SK-N-SH (cell line): Measurements from ENCODE around the gene RBBP8NL. TPM values are rescaled to one million over a fixed set of nuclear protein-coding genes. Genes with fewer than 3 reads are reported as not detected.

ENCODE experiments used
- CTCF ChIA-PET: fragments of 300-600, 350-600 bp; formaldehyde crosslinking; extraction: SDS; loops from one replicate; lab custom pipeline; 2021; lab: Yijun Ruan, JAX
- POLR2A ChIA-PET: fragments of 350-600 bp; sonication (Branson Sonifier 250); formaldehyde crosslinking; extraction: SDS; loops from one replicate; lab custom pipeline; 2020; ENCODE audit warnings: antibody characterized with exemption, inconsistent platforms; lab: Yijun Ruan, JAX
- DNase-seq: peaks from one replicate; pipeline ENCODE4 v3.0.0; 2012
- H2AFZ ChIP-seq: fragments of 200-600 bp; sonication (generic); 2 replicates; pipeline ENCODE4 v1.8.1; 2016; ENCODE audit warnings: antibody characterized with exemption, mild to moderate bottlenecking, low read depth
- H3F3A ChIP-seq: fragments of 200-600 bp; sonication (generic); replicated peaks from 2 replicates; pipeline ENCODE3; 2016; ENCODE audit warnings: antibody characterized with exemption, mild to moderate bottlenecking; ENCODE audit not compliant: insufficient read depth
- H3K27ac ChIP-seq, 2 experiments: fragments of 200-500 bp in 1 of 2; fragments of 200-600 bp in 1 of 2; sonication (Bioruptor generic) in 1 of 2; sonication (generic), shearing (Covaris generic) in 1 of 2; 2 replicates each; pipeline versions ENCODE4 v1.5.1 to v1.6.1; 2014 to 2016; ENCODE audit warnings: low read depth in 2 of 2, inconsistent platforms in 1 of 2, low read length in 1 of 2, mild to moderate bottlenecking in 1 of 2, mixed read lengths in 1 of 2
- H3K27me3 ChIP-seq: fragments of 200-600 bp; sonication (generic), shearing (Covaris generic); 2 replicates; pipeline ENCODE4 v1.6.1; 2016; ENCODE audit warnings: mixed run types; ENCODE audit not compliant: insufficient read depth
- H3K36me3 ChIP-seq, 2 experiments: fragments of 200-500 bp in 1 of 2; fragments of 200-600 bp in 1 of 2; sonication (Bioruptor generic) in 1 of 2; sonication (generic) in 1 of 2; replicated peaks in 1 of 2; 2 replicates each; pipeline versions ENCODE3 to v1.5.1; 2014 to 2016; ENCODE audit warnings: low read length in 1 of 2, mild to moderate bottlenecking in 1 of 2; ENCODE audit not compliant: insufficient read depth in 2 of 2, control insufficient read depth in 1 of 2
- H3K4me1 ChIP-seq, 2 experiments: fragments of 200-500 bp in 1 of 2; fragments of 200-600 bp in 1 of 2; sonication (Bioruptor generic) in 1 of 2; sonication (generic), shearing (Covaris generic) in 1 of 2; 2 replicates each; pipeline versions ENCODE4 v1.5.1 to v1.6.1; 2014 to 2016; ENCODE audit warnings: low read depth in 1 of 2, low read length in 1 of 2, mixed run types in 1 of 2; ENCODE audit not compliant: insufficient read depth in 2 of 2, control insufficient read depth in 1 of 2
- H3K4me2 ChIP-seq: fragments of 200-600 bp; sonication (generic), shearing (Covaris generic); 2 replicates; pipeline ENCODE4 v1.6.1; 2017; ENCODE audit warnings: mixed run types
- H3K4me3 ChIP-seq, 2 experiments: fragments of 200-500 bp in 1 of 2; fragments of 200-600 bp in 1 of 2; sonication (Bioruptor generic) in 1 of 2; sonication (generic), shearing (Covaris generic) in 1 of 2; 2 replicates each; pipeline versions ENCODE4 v1.5.1 to v1.8.1; 2014 to 2016; ENCODE audit warnings: low read depth in 2 of 2, inconsistent platforms in 1 of 2, low read length in 1 of 2, mild to moderate bottlenecking in 1 of 2, mixed read lengths in 1 of 2, moderate library complexity in 1 of 2
- H3K79me2 ChIP-seq: fragments of 200-600 bp; sonication (generic); 2 replicates; pipeline ENCODE4 v1.8.1; 2017; ENCODE audit warnings: mild to moderate bottlenecking; ENCODE audit not compliant: insufficient read depth
- H3K9ac ChIP-seq: fragments of 200-600 bp; sonication (generic); 2 replicates; pipeline ENCODE4 v1.6.1; 2017; ENCODE audit warnings: mixed run types
- H3K9me2 ChIP-seq: fragments of 200-600 bp; sonication (generic); 2 replicates; pipeline ENCODE4 v1.6.1; 2017; ENCODE audit warnings: mixed run types
- H3K9me3 ChIP-seq: fragments of 200-600 bp; sonication (generic); 2 replicates; pipeline ENCODE4 v1.6.1; 2017; ENCODE audit warnings: mixed run types, mild to moderate bottlenecking, moderate library complexity
- H4K20me1 ChIP-seq: fragments of 200-600 bp; sonication (generic); 2 replicates; pipeline ENCODE4 v1.6.1; 2017; ENCODE audit warnings: mild to moderate bottlenecking, mixed run types; ENCODE audit not compliant: insufficient read depth
- CHD2 ChIP-seq: fragments of 150-350 bp; IDR thresholded peaks from 2 replicates; pipeline ENCODE4 v1.6.1; 2018; ENCODE audit warnings: low read length; ENCODE audit not compliant: partially characterized antibody
- EP300 ChIP-seq, 2 experiments: IDR thresholded peaks; 2 replicates each; pipeline versions ENCODE4 v1.4.0 to v1.6.1; 2012; ENCODE audit warnings: borderline replicate concordance in 1 of 2, low read depth in 1 of 2, low read length in 1 of 2
- FOXM1 ChIP-seq: IDR thresholded peaks from 2 replicates; pipeline ENCODE4 v1.4.0; 2012; ENCODE audit warnings: low read depth, mild to moderate bottlenecking
- JUND ChIP-seq: IDR thresholded peaks from 2 replicates; pipeline ENCODE4 v1.4.0; 2012
- MXI1 ChIP-seq: IDR thresholded peaks from 2 replicates; pipeline ENCODE4 v1.6.1; 2012; ENCODE audit warnings: mild to moderate bottlenecking, low read depth, low read length, improper control_type of control experiment
- NRF1 ChIP-seq: IDR thresholded peaks from 2 replicates; pipeline ENCODE4 v1.6.1; 2012; ENCODE audit warnings: low read depth, mild to moderate bottlenecking, low read length
- POLR2AphosphoS5 ChIP-seq: IDR thresholded peaks from 2 replicates; pipeline ENCODE4 v1.6.1; 2012; ENCODE audit warnings: low read depth, low read length
- RCOR1 ChIP-seq: fragments of 150-350 bp; IDR thresholded peaks from 2 replicates; pipeline ENCODE4 v1.6.1; 2017; ENCODE audit warnings: antibody characterized with exemption, low read length
- RXRA ChIP-seq: IDR thresholded peaks from 2 replicates; pipeline ENCODE4 v1.4.0; 2012; ENCODE audit warnings: low read depth, mild to moderate bottlenecking, borderline replicate concordance
- SMC3 ChIP-seq: IDR thresholded peaks from 2 replicates; pipeline ENCODE4 v1.6.1; 2012; ENCODE audit warnings: low read depth, low read length, improper control_type of control experiment
- TAF1 ChIP-seq: IDR thresholded peaks from 2 replicates; pipeline ENCODE4 v1.6.1; 2012; ENCODE audit warnings: low read depth, mild to moderate bottlenecking, low read length, moderate library complexity, borderline replicate concordance
- WGBS: methylation state at CpG from one replicate; pipeline ENCODE4 v1.1.6; 2017; ENCODE audit warnings: low lambda C conversion rate; 5-methylcytosine and 5-hydroxymethylcytosine counted together
- polyA plus RNA-seq, 3 experiments: library from polyadenylated mRNA; depleted of rRNA; stranded (reverse); fragments of >200 nt; gene quantifications; 2 replicates each; pipeline ENCODE4 v1.2.3, GENCODE V29; 2012
- TF ChIP-seq, protein P1 (sequence below): IDR thresholded peaks from 2 replicates; pipeline ENCODE4; 2012
- TF ChIP-seq, protein P2 (sequence below): fragments of 200-600 bp; sonication (generic); IDR thresholded peaks from 2 replicates; pipeline ENCODE4 v1.6.1; 2017; ENCODE audit warnings: antibody characterized with exemption, mild to moderate bottlenecking, moderate library complexity
- TF ChIP-seq, protein P3 (sequence below): fragments of 150-350 bp; IDR thresholded peaks from 2 replicates; pipeline ENCODE4 v1.6.1; 2017; ENCODE audit warnings: antibody characterized with exemption, low read length, low read depth, borderline replicate concordance
- TF ChIP-seq, protein P4 (sequence below): IDR thresholded peaks from 2 replicates; pipeline ENCODE4 v1.4.0; 2012; ENCODE audit warnings: low read depth
- TF ChIP-seq, protein P5 (sequence below): fragments of 150-350 bp; IDR thresholded peaks from 2 replicates; pipeline ENCODE4 v1.6.1; 2016; ENCODE audit warnings: mild to moderate bottlenecking, low read depth, low read length
- TF ChIP-seq, protein P6 (sequence below): IDR thresholded peaks from 2 replicates; pipeline ENCODE4 v1.4.0; 2012; ENCODE audit warnings: low read depth, borderline replicate concordance

The RBBP8NL gene
- polyA plus RNA-seq, 1 of the 3 experiments (the other 2 are of a cell fraction) = not detected

DNA sequence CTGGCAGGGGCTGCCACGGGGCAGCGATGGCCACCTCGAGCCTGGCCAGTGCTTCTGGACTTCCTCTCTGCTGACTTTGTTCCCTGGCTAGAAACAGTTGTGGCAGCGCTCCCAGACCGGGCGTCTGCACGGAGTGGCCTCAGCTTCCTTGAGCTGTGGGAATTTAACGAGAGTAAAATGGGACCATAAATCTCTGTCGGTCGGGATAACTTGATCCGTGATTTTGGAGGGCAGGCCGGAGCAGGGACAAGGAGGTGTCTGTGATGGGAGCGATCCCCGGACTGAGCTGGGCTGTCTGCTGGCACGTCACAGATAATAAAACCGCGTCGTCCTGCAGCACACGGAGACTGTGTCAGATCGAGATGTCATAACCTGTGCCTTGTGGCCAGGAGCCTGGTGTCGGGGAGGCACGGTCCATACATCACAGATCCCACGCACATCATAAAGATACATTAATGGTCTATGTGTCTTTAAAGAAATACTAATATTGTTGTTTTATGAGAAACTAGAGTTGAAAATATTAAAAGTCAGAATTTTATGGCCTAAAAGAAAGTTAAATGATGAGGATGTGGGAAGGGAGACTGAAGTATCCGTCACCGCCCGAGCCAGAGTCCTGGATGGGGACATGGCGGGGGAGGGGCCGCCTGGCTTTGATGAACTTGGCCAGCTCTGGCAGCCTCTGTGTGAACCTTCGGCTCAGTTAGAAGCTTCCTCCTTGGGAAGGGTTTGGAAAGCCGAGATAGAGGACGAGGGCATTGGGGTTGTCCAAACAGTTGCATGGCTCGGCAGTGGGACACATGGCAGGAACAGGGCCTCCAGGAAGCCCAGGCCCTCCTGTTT lies 6.5 kb upstream of the RBBP8NL start:
- Histone ChIP-seq H3K9ac (no peak overlapping the region), H3K27ac (no peak overlapping the region), H3K9me2 (no peaks in the 10 kb centered on the region), H3K79me2 (no peaks in the 10 kb centered on the region), H3K27me3 (peaks cover 17% of the 10 kb centered on the region), H4K20me1 (no peaks in the 10 kb centered on the region), H3F3A (no peaks in the 10 kb centered on the region), H3K9me3 (no peaks in the 10 kb centered on the region), H2AFZ (no peak overlapping the region), H3K36me3 (no peaks in the 10 kb centered on the region), H3K4me1 (no peaks in the 10 kb centered on the region; a peak in 1 of 4 replicates), H3K4me3 (no peak overlapping the region), H3K4me2 (no peak overlapping the region)
- no peak for DNase-seq
- ChIA-PET POLR2A (no interaction called here), CTCF (interaction anchor here (5.1 kb wide), 1 partner anchor 24 kb away, joined by 19 read pairs; no protein-coding TSS in a partner anchor)
- TF ChIP-seq, protein P1, sequence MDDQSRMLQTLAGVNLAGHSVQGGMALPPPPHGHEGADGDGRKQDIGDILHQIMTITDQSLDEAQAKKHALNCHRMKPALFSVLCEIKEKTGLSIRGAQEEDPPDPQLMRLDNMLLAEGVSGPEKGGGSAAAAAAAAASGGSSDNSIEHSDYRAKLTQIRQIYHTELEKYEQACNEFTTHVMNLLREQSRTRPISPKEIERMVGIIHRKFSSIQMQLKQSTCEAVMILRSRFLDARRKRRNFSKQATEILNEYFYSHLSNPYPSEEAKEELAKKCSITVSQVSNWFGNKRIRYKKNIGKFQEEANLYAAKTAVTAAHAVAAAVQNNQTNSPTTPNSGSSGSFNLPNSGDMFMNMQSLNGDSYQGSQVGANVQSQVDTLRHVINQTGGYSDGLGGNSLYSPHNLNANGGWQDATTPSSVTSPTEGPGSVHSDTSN = no peak
- TF ChIP-seq, protein P2, sequence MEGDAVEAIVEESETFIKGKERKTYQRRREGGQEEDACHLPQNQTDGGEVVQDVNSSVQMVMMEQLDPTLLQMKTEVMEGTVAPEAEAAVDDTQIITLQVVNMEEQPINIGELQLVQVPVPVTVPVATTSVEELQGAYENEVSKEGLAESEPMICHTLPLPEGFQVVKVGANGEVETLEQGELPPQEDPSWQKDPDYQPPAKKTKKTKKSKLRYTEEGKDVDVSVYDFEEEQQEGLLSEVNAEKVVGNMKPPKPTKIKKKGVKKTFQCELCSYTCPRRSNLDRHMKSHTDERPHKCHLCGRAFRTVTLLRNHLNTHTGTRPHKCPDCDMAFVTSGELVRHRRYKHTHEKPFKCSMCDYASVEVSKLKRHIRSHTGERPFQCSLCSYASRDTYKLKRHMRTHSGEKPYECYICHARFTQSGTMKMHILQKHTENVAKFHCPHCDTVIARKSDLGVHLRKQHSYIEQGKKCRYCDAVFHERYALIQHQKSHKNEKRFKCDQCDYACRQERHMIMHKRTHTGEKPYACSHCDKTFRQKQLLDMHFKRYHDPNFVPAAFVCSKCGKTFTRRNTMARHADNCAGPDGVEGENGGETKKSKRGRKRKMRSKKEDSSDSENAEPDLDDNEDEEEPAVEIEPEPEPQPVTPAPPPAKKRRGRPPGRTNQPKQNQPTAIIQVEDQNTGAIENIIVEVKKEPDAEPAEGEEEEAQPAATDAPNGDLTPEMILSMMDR = no peak
- TF ChIP-seq, protein P3, sequence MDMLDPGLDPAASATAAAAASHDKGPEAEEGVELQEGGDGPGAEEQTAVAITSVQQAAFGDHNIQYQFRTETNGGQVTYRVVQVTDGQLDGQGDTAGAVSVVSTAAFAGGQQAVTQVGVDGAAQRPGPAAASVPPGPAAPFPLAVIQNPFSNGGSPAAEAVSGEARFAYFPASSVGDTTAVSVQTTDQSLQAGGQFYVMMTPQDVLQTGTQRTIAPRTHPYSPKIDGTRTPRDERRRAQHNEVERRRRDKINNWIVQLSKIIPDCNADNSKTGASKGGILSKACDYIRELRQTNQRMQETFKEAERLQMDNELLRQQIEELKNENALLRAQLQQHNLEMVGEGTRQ = no peak
- TF ChIP-seq RCOR1 = no peak
- TF ChIP-seq NRF1 = no peak
- no peak for TF ChIP-seq RXRA
- TF ChIP-seq, protein P4, sequence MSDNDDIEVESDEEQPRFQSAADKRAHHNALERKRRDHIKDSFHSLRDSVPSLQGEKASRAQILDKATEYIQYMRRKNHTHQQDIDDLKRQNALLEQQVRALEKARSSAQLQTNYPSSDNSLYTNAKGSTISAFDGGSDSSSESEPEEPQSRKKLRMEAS = no peak
- WGBS = 68% methylated on average over 29 of the region's 32 CpGs

DNA sequence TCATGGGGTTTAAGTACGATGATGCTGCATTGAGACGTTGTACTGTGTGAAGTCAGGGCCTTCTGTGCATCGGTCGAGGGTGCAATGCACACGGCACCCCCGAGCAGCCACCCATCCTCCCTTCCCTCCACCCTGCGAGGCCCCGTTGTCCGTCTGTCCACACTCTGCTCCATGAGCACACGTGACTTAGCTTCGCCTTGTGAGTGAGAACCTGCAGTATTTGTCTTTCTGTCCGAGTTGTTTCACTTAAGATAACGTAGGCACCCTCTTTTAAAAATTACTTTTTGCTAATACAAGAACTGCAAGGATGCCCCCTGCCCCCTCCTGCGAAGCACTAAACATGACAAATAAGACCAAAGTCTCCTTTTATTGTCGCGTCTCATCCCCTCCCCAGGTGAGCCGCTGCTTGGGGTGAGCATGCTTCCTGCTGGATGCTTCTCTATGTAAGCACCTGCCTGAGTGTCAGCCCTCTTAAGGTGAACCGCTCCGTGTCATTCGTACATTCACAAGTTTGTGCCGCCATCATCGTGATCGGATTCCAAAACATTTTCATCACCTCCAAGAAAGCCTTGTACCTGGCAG lies 3.6 kb upstream of the RBBP8NL start:
- no peak overlapping the region for H3K4me2 ChIP-seq
- 64% methylated on average over 23 of the region's 23 CpGs for WGBS
- no peak for DNase-seq
- peaks cover 17% of the 10 kb centered on the region for H3K27me3 ChIP-seq
- H2AFZ ChIP-seq = no peak overlapping the region
- no peaks in the 10 kb centered on the region for H3K79me2 ChIP-seq
- H3K9me2 ChIP-seq = no peaks in the 10 kb centered on the region
- no peak overlapping the region for H3K9ac ChIP-seq
- H3K4me1 ChIP-seq = no peaks in the 10 kb centered on the region; a peak in 1 of 4 replicates
- ChIA-PET POLR2A (no interaction called here), CTCF (interaction anchor here (0.7 to 2.2 kb wide), 2 partner anchors 21 kb away, joined by 3 to 9 read pairs; no protein-coding TSS in a partner anchor)
- H3K36me3 ChIP-seq = no peaks in the 10 kb centered on the region
- no peak overlapping the region for H3K27ac ChIP-seq
- no peaks in the 10 kb centered on the region for H3F3A ChIP-seq
- no peaks in the 10 kb centered on the region for H4K20me1 ChIP-seq
- no peaks in the 10 kb centered on the region for H3K9me3 ChIP-seq
- no peak overlapping the region for H3K4me3 ChIP-seq
- TF ChIP-seq JUND (no peak), TAF1 (no peak), EP300 (IDR thresholded peaks at IDR 0.05; ENCODE audit: borderline replicate concordance in 1 of 2, low read depth in 1 of 2, low read length in 1 of 2) (no peak), SMC3 (no peak), CHD2 (no peak), MXI1 (no peak), FOXM1 (no peak), POLR2AphosphoS5 (no peak)
- TF ChIP-seq, protein P5, sequence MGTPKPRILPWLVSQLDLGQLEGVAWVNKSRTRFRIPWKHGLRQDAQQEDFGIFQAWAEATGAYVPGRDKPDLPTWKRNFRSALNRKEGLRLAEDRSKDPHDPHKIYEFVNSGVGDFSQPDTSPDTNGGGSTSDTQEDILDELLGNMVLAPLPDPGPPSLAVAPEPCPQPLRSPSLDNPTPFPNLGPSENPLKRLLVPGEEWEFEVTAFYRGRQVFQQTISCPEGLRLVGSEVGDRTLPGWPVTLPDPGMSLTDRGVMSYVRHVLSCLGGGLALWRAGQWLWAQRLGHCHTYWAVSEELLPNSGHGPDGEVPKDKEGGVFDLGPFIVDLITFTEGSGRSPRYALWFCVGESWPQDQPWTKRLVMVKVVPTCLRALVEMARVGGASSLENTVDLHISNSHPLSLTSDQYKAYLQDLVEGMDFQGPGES = no peak
- TF ChIP-seq, protein P6, sequence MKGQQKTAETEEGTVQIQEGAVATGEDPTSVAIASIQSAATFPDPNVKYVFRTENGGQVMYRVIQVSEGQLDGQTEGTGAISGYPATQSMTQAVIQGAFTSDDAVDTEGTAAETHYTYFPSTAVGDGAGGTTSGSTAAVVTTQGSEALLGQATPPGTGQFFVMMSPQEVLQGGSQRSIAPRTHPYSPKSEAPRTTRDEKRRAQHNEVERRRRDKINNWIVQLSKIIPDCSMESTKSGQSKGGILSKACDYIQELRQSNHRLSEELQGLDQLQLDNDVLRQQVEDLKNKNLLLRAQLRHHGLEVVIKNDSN = no peak
- TF ChIP-seq, protein P2 = no peak
